ENCODE measurements around the gene GM2A.

GRCh38 chr5:151245680-151246219, 7.2 kb upstream of the GM2A start:
- no peak for TF ChIP-seq CTCF (IDR thresholded peaks at IDR 0.05; ENCODE audit: insufficient read depth, low read length, poor library complexity, severe bottlenecking)
- TF ChIP-seq EZH2phosphoT487 (conservative IDR thresholded peaks at IDR 0.05; ENCODE audit: low read length), result no peak
